Measurements from ENCODE around the gene GBX1. TPM values are rescaled to one million over a fixed set of nuclear protein-coding genes. Genes with fewer than 3 reads are reported as not detected.

The GBX1 gene
- total RNA-seq, 1 donor from 2014 or later: 2.4 TPM

DNA sequence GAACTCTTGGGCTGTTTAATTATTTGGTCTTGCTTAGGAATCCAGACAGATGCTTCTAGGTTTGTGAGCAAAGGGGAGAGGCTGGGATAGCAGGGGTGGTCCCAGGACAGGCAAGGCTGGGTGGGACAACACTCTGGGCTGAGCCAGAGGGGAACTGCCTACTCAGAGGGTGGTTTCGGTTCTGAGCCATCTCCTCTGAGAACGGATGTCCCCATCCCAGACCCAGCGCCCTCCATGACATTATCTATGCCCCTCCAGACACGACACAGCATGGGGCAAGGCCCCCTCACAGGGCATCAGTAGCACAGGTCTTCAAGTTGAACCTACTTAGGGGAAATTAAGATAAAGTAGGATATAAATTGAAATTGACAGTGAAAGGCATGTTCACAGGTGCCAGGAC lies 12.5 kb upstream of the GBX1 start:
- Mint-ChIP-seq H3K4me3 (no peak overlapping the region), H3K9me3 (no peaks in the 10 kb centered on the region), H3K36me3 (ENCODE audit: low read depth) (no peaks in the 10 kb centered on the region), H3K27ac (ENCODE audit: unreplicated experiment) (no peak overlapping the region), H3K27me3 (ENCODE audit: low read depth) (peaks cover 6% of the 10 kb centered on the region), H3K4me1 (no peaks in the 10 kb centered on the region)
- TF ChIP-seq, protein P1, sequence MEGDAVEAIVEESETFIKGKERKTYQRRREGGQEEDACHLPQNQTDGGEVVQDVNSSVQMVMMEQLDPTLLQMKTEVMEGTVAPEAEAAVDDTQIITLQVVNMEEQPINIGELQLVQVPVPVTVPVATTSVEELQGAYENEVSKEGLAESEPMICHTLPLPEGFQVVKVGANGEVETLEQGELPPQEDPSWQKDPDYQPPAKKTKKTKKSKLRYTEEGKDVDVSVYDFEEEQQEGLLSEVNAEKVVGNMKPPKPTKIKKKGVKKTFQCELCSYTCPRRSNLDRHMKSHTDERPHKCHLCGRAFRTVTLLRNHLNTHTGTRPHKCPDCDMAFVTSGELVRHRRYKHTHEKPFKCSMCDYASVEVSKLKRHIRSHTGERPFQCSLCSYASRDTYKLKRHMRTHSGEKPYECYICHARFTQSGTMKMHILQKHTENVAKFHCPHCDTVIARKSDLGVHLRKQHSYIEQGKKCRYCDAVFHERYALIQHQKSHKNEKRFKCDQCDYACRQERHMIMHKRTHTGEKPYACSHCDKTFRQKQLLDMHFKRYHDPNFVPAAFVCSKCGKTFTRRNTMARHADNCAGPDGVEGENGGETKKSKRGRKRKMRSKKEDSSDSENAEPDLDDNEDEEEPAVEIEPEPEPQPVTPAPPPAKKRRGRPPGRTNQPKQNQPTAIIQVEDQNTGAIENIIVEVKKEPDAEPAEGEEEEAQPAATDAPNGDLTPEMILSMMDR (conservative IDR thresholded peaks at IDR 0.05): no peak
- DNase-seq (ENCODE audit: low read depth, low spot score): no peak

DNA sequence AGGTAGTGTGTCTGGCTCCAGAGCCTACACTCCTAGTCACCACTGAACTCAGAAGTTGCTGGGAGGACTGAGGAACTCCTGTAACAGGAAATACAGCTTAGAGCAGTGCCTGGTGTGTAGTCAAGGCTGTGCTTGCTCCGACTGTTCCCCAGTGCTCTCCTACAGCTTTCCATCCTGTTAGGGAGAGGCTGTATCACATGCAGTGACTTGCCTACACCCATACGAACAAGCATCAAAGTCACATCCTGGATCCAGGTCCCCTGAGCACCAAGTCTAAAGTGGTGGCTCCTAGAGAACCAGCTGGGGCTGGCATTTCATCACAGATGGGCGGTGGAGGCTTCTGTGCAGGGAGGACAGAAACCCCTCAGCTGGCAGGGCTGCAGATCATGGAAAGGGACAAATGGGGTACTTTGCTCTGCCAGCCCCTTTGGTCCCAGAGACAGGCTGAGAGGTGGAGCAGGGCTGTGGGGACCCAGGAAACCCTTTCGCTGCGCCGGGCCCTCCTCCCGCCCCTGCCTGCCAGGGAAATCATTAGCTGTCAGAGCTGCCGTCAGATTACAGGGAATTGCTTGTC lies 11.9 kb upstream of the GBX1 start:
- Mint-ChIP-seq H3K27me3 (ENCODE audit: low read depth) (peaks cover 8% of the 10 kb centered on the region), H3K27ac (ENCODE audit: unreplicated experiment) (no peak overlapping the region), H3K4me1 (no peaks in the 10 kb centered on the region), H3K4me3 (no peak overlapping the region), H3K36me3 (ENCODE audit: low read depth) (no peaks in the 10 kb centered on the region), H3K9me3 (no peaks in the 10 kb centered on the region)
- TF ChIP-seq, protein P1 (conservative IDR thresholded peaks at IDR 0.05): no peak
- DNase-seq (ENCODE audit: low read depth, low spot score): no peak

GRCh38 chr7:151178831-151179230 lies 11.3 kb upstream of the GBX1 start:
- Mint-ChIP-seq H3K4me1 (no peaks in the 10 kb centered on the region), H3K27me3 (ENCODE audit: low read depth) (peaks cover 8% of the 10 kb centered on the region), H3K9me3 (no peaks in the 10 kb centered on the region)

DNA sequence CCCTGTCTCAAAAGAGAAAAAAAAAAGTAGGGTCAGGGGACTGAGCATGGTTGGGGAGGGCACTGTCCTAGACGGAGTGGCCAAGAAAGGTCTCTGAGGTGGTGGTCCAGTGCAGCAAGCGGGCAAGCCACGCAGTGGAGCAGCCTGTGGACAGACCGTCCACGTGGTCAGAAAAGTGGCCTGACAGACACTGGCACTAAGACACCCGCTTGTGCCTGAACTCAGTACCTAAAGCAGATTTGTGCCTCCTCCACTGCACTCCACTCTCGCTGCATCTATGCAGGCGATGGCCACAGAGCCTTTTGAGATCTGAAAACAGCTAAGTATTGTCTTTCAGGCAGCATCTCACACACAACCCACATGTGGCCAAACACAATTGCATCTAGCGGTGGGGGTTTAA lies 10.7 kb upstream of the GBX1 start:
- Mint-ChIP-seq H3K27ac (ENCODE audit: unreplicated experiment) (no peak overlapping the region), H3K4me1 (no peaks in the 10 kb centered on the region), H3K9me3 (no peaks in the 10 kb centered on the region), H3K36me3 (ENCODE audit: low read depth) (no peaks in the 10 kb centered on the region), H3K4me3 (no peak overlapping the region), H3K27me3 (ENCODE audit: low read depth) (peaks cover 10% of the 10 kb centered on the region)
- no peak for DNase-seq (ENCODE audit: low read depth, low spot score)
- TF ChIP-seq, protein P1 (conservative IDR thresholded peaks at IDR 0.05): no peak

More at GRCh38 chr7:151178831-151179230, 11.3 kb upstream of the GBX1 start:
- Mint-ChIP-seq H3K4me3 (no peak overlapping the region), H3K36me3 (ENCODE audit: low read depth) (no peaks in the 10 kb centered on the region), H3K27ac (ENCODE audit: unreplicated experiment) (no peak overlapping the region)
- no peak for DNase-seq (ENCODE audit: low read depth, low spot score)
- TF ChIP-seq, protein P1 (conservative IDR thresholded peaks at IDR 0.05): no peak

DNA sequence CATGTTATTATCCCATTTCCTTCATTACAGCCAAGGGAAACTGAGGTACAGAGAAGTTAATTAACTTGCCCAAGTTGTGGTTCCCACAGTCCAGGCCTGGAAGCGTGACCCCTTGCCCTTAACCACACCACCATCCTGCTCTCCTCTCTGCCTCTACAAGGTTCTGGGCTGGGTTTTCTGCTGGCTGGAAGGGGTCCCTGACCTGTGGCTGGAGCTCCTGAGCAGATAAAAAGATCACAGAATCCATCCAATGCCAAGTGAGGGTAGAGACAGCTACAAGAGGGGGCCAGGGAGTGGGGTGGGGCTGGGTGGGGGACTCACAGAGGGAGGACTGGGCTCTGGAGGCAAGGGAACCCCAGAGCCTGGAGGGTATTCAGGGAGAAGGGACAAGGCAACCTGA lies 9.8 kb upstream of the GBX1 start:
- DNase-seq (ENCODE audit: low read depth, low spot score): no peak
- no peaks in the 10 kb centered on the region for H3K36me3 Mint-ChIP-seq (ENCODE audit: low read depth)
- H3K27ac Mint-ChIP-seq (ENCODE audit: unreplicated experiment): no peak overlapping the region
- H3K9me3 Mint-ChIP-seq: no peaks in the 10 kb centered on the region
- peaks cover 18% of the 10 kb centered on the region for H3K27me3 Mint-ChIP-seq (ENCODE audit: low read depth)
- peaks cover 5% of the 10 kb centered on the region for H3K4me1 Mint-ChIP-seq
- TF ChIP-seq, protein P1 (conservative IDR thresholded peaks at IDR 0.05): no peak
- H3K4me3 Mint-ChIP-seq: no peak overlapping the region
